K562 (cell line): ENCODE measurements around the gene IL37. TPM values are rescaled to one million over a fixed set of nuclear protein-coding genes. Genes with fewer than 3 reads are reported as not detected.

Experiments
- ATAC-seq: fragments of 200-7000 bp; cut with Tn5 transposase; 3 replicates; pipeline ENCODE4 v1.9.1; 2020; ENCODE audit warnings: moderate library complexity
- BruUV-seq: library from RNA; stranded (reverse); fragments of 400-500 nt; replicated peaks from 2 replicates; lab custom pipeline; 2021; lab: Mats Ljungman, UMichigan
- CTCF ChIA-PET: fragments of 300-600 bp; formaldehyde crosslinking; extraction: SDS; loops from one replicate; lab custom pipeline; 2021; ENCODE audit warnings: low intra/inter-chr PET ratio; lab: Yijun Ruan, JAX
- POLR2A ChIA-PET: fragments of 300-600, 350-650 bp; sonication (Branson Sonifier 250); formaldehyde crosslinking; extraction: SDS; loops from one replicate; lab custom pipeline; 2021; ENCODE audit warnings: antibody characterized with exemption, inconsistent platforms; lab: Yijun Ruan, JAX
- DNase-seq, 4 experiments: peaks; one replicate each; pipeline versions ENCODE4 v3.0.0 to v3.0.0-alpha.2; 2011 to 2018; ENCODE audit warnings: low spot score in 3 of 4, mixed read lengths in 3 of 4; ENCODE audit errors: extremely low read depth in 1 of 4
- FAIRE-seq: peaks from 2 replicates; lab custom pipeline; 2011; peaks lifted over from hg19 to GRCh38; lab: Jason Lieb, UNC
- H2AFZ ChIP-seq: 2 replicates; pipeline ENCODE4 v1.6.0; 2011; ENCODE audit warnings: low read depth, low read length, control low read depth, inconsistent platforms
- H3K27ac ChIP-seq: fragments of 200-600 bp; 3 replicates; pipeline ENCODE4 v1.8.0; 2011; ENCODE audit warnings: low read depth, mild to moderate bottlenecking, control low read depth, inconsistent platforms, low read length, moderate library complexity, mixed read lengths; ENCODE audit errors: extremely low read depth
- H3K27me3 ChIP-seq, 2 experiments: fragments of 300-600 bp in 1 of 2; 2 replicates in 1 of 2; 3 replicates in 1 of 2; pipeline versions ENCODE4 v1.6.0 to v1.8.0; 2011; ENCODE audit warnings: inconsistent platforms in 2 of 2, low read length in 2 of 2, mild to moderate bottlenecking in 1 of 2, mixed read lengths in 1 of 2, moderate library complexity in 1 of 2; ENCODE audit not compliant: control insufficient read depth in 2 of 2, insufficient read depth in 2 of 2
- H3K36me3 ChIP-seq: fragments of 300-600 bp; 3 replicates; pipeline ENCODE4 v1.8.0; 2011; ENCODE audit warnings: mild to moderate bottlenecking, low read length, inconsistent platforms; ENCODE audit not compliant: control insufficient read depth, insufficient read depth
- H3K4me1 ChIP-seq, 2 experiments: fragments of 200-600 bp in 1 of 2; replicated peaks in 1 of 2; 2 replicates in 1 of 2; 3 replicates in 1 of 2; pipeline versions ENCODE4 v1.5.1 to v1.8.0; 2011; ENCODE audit warnings: inconsistent platforms in 2 of 2, low read length in 2 of 2, mild to moderate bottlenecking in 1 of 2, mixed read lengths in 1 of 2, moderate library complexity in 1 of 2; ENCODE audit not compliant: control insufficient read depth in 2 of 2, insufficient read depth in 2 of 2
- H3K4me2 ChIP-seq: 2 replicates; pipeline ENCODE4 v1.6.1; 2011; ENCODE audit warnings: low read length, control low read depth, inconsistent platforms, mixed read lengths; ENCODE audit not compliant: insufficient read depth
- H3K4me3 ChIP-seq: fragments of 200-600 bp; sonication (generic), shearing (Covaris generic); 2 replicates; pipeline ENCODE4 v1.5.1; 2016; ENCODE audit warnings: control low read depth, inconsistent platforms
- H3K79me2 ChIP-seq: fragments of 200-600 bp; 3 replicates; pipeline ENCODE4 v1.8.0; 2011; ENCODE audit warnings: low read length, inconsistent platforms; ENCODE audit not compliant: control insufficient read depth, insufficient read depth
- H3K9ac ChIP-seq, 2 experiments: 2 replicates each; pipeline versions ENCODE4 v1.6.0 to v1.6.1; 2011; ENCODE audit warnings: low read depth in 2 of 2, low read length in 2 of 2, control low read depth in 1 of 2, inconsistent platforms in 1 of 2, mild to moderate bottlenecking in 1 of 2, mixed read lengths in 1 of 2; ENCODE audit not compliant: insufficient read depth in 1 of 2
- H3K9me1 ChIP-seq: one replicate; pipeline ENCODE4 v1.6.0; 2011; ENCODE audit warnings: inconsistent platforms, mild to moderate bottlenecking, low read length, moderate library complexity; ENCODE audit not compliant: control insufficient read depth, insufficient read depth
- H3K9me3 ChIP-seq: replicated peaks from 2 replicates; pipeline ENCODE4 v1.5.1; 2011; ENCODE audit warnings: low read depth, low read length, inconsistent platforms; ENCODE audit not compliant: control insufficient read depth, insufficient read depth
- H4K20me1 ChIP-seq: replicated peaks from 2 replicates; pipeline ENCODE4 v1.6.1; 2011; ENCODE audit warnings: low read length, inconsistent platforms, mixed read lengths; ENCODE audit not compliant: control insufficient read depth, insufficient read depth
- ARNT ChIP-seq, 2 experiments: fragments of 450-650 bp; IDR thresholded peaks; 2 replicates each; pipeline ENCODE4 v1.6.1; 2016; ENCODE audit warnings: mild to moderate bottlenecking in 1 of 2
- KDM1A ChIP-seq, 2 experiments: fragments of 450-650 bp; IDR thresholded peaks; 2 replicates each; pipeline ENCODE4 v1.6.1; 2016; ENCODE audit warnings: mild to moderate bottlenecking in 2 of 2
- NCOR1 ChIP-seq: fragments of 450-650 bp; IDR thresholded peaks from 2 replicates; pipeline ENCODE4 v1.6.1; 2016; ENCODE audit warnings: mild to moderate bottlenecking, moderate library complexity
- NR2C2 ChIP-seq, 2 experiments: fragments of 200-800 bp in 1 of 2; sonication (Bioruptor generic) in 1 of 2; sonication (generic) in 1 of 2; formaldehyde crosslinking in 1 of 2; IDR thresholded peaks; 2 replicates each; pipeline versions ENCODE4 v1.6.1 to v1.8.0; 2016 to 2022; ENCODE audit warnings: mild to moderate bottlenecking in 1 of 2, missing compliant biosample characterization in 1 of 2, missing genetic modification characterization in 1 of 2, missing genetic modification reagents in 1 of 2
- RBM25 ChIP-seq: fragments of 200-400 bp; formaldehyde crosslinking; IDR thresholded peaks from 2 replicates; pipeline ENCODE4 v1.6.1; 2018; ENCODE audit warnings: low read length, low read depth, moderate library complexity; ENCODE audit not compliant: severe bottlenecking
- SIN3A ChIP-seq, 2 experiments: fragments of 150-350 bp in 1 of 2; IDR thresholded peaks; 2 replicates each; pipeline ENCODE4 v1.6.1; 2011 to 2016; ENCODE audit warnings: borderline replicate concordance in 2 of 2, low read depth in 2 of 2, low read length in 2 of 2, mild to moderate bottlenecking in 2 of 2, moderate library complexity in 2 of 2; ENCODE audit not compliant: control insufficient read depth in 1 of 2
- TRIM28 ChIP-seq: fragments of 450-650 bp; IDR thresholded peaks from 2 replicates; pipeline ENCODE4 v1.6.1; 2017
- ZKSCAN3 ChIP-seq: fragments of 250-450 bp; sonication (Bioruptor Pico); IDR thresholded peaks from 2 replicates; pipeline ENCODE4 v1.4.0; 2020
- ZNF551 ChIP-seq: fragments of 250-450 bp; sonication (Bioruptor Pico); IDR thresholded peaks from 2 replicates; pipeline ENCODE4 v1.5.0; 2021; ENCODE audit warnings: mild to moderate bottlenecking, moderate library complexity
- ZNF707 ChIP-seq: fragments of 250-450 bp; sonication (Bioruptor Pico); conservative IDR thresholded peaks from 2 replicates; pipeline ENCODE4 v1.8.0; 2022; ENCODE audit warnings: inconsistent platforms, mild to moderate bottlenecking, moderate library complexity
- ZNF76 ChIP-seq: fragments of 250-450 bp; sonication (Bioruptor Pico); IDR thresholded peaks from 2 replicates; pipeline ENCODE4 v1.4.0; 2020; ENCODE audit warnings: mild to moderate bottlenecking, moderate library complexity, borderline replicate concordance
- WGBS: fragments of 100-300 bp; shearing (Covaris generic); methylation state at CpG from one replicate; pipeline ENCODE4 v1.1.6; 2016; ENCODE audit warnings: low coverage, mixed read lengths; ENCODE audit not compliant: insufficient coverage; ENCODE audit errors: missing lambda C conversion rate; 5-methylcytosine and 5-hydroxymethylcytosine counted together
- in situ Hi-C: fragments of 300-500 bp; cut with MboI; formaldehyde crosslinking; loops from 4 replicates; pipeline ENCODE4 v1.15.0; 2018; ENCODE audit warnings: inconsistent platforms, mixed read lengths
- intact Hi-C: fragments of 100-400 bp; cut with micrococcal nuclease; formaldehyde crosslinking; loops from 2 replicates; pipeline ENCODE4 v1.14.2; 2022
- polyA plus RNA-seq, 8 experiments: library from polyadenylated mRNA; depleted of rRNA in 4 of 8; stranded (reverse) in 5 of 8; unstranded in 3 of 8; fragments of >200 nt; fragmentation: Nextera tagmentation in 2 of 8; fragmentation: Illumina TruSeq in 1 of 8; extraction: Ambion mirVana in 2 of 8; extraction: Trizol in 1 of 8; gene quantifications; 2 replicates each; pipeline versions ENCODE4 v1.2.1 to v1.2.3, GENCODE V29; 2011 to 2014; ENCODE audit warnings: inconsistent platforms in 1 of 8, missing spikeins in 1 of 8
- total RNA-seq, 7 experiments: library from RNA; depleted of rRNA in 6 of 7; stranded (reverse); fragments of >200 nt in 6 of 7; fragmentation: Illumina TruSeq in 2 of 7; extraction: Trizol in 2 of 7; gene quantifications; 2 replicates each; pipeline versions ENCODE4 v1.2.1 to v1.2.3, GENCODE V29; 2011 to 2021; ENCODE audit warnings: low replicate concordance in 1 of 7
- TF ChIP-seq, protein P1 (sequence below): sonication (generic); formaldehyde crosslinking; IDR thresholded peaks from 2 replicates; pipeline ENCODE4 v1.8.1; 2023; ENCODE audit warnings: mild to moderate bottlenecking, missing genetic modification reagents
- TF ChIP-seq, protein P2 (sequence below): fragments of 450-650 bp; IDR thresholded peaks from 2 replicates; pipeline ENCODE4 v1.6.1; 2017; ENCODE audit warnings: antibody characterized with exemption

Gene IL37
- total and polyA plus RNA-seq, 9 of the 15 experiments (the other 6 are each of a cell fraction or from before 2014, with no cell fraction given), result not detected

GRCh38 chr2:112944971-112945370 is 34.0 kb downstream of the IL37 start:
- no TSS peak for BruUV-seq
- Histone ChIP-seq H2AFZ (no peak overlapping the region), H3K9me3 (no peaks in the 10 kb centered on the region), H3K9me1 (no peaks in the 10 kb centered on the region), H3K27me3 (peaks cover 2 to 12% of the 10 kb centered on the region in 2 experiments; a peak in 3 of 5 replicates), H3K9ac (no peak overlapping the region), H4K20me1 (no peaks in the 10 kb centered on the region), H3K27ac (no peak overlapping the region), H3K4me3 (no peak overlapping the region), H3K4me1 (no peaks in the 10 kb centered on the region), H3K4me2 (no peak overlapping the region), H3K36me3 (no peaks in the 10 kb centered on the region), H3K79me2 (no peaks in the 10 kb centered on the region)
- intact Hi-C loops, result loop anchor here (5.0 kb wide), 4 partner anchors 58 to 343 kb away; no protein-coding TSS in a partner anchor
- DNase-seq (no peak), FAIRE-seq (no peak), ATAC-seq (no peak)
- CTCF ChIA-PET, result no interaction called here
- in situ Hi-C loops, result no loop called here
- peak in 1 of 2 experiments; percentile 30; a peak in 1 of 4 replicates for TF ChIP-seq KDM1A (IDR thresholded peaks at IDR 0.05)
- TF ChIP-seq ZNF551 (CRISPR knock-in tag), result no peak
- TF ChIP-seq RBM25, result peak; percentile 80
- 0 out of 2 replicates have a peak, but pooled peaks have one; percentile 35 for TF ChIP-seq TRIM28
- WGBS, result 0% methylated on average over 1 of the region's 1 CpG
- POLR2A ChIA-PET, result interaction anchor here (0.7 kb wide), 1 partner anchor 110 kb away, joined by 3 read pairs; no protein-coding TSS in a partner anchor

DNA sequence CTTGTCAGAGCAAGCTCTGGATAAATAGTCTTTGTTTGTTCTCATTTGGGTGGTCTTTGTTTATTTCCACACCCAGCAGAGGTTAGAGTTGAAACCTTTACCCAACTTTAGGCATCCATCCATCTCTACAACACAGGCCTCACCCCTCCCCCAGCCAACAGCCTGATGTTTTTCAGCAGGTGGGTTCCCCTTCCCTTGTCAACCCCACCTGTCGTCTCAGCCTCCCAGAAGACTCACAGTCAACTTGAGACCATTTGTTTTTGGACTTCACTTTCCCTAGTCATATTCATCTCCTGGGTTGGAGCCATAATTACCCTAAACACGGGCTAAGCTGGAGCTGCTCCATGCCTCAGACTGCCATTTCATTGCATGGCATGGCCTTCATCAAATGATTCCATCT is 35.1 kb downstream of the IL37 start:
- Histone ChIP-seq H4K20me1 (no peaks in the 10 kb centered on the region), H3K79me2 (no peaks in the 10 kb centered on the region), H3K4me1 (no peaks in the 10 kb centered on the region), H3K4me3 (no peak overlapping the region), H3K36me3 (no peaks in the 10 kb centered on the region), H3K27ac (no peak overlapping the region), H3K9me3 (no peaks in the 10 kb centered on the region), H2AFZ (no peak overlapping the region), H3K9ac (no peak overlapping the region), H3K9me1 (no peaks in the 10 kb centered on the region), H3K4me2 (no peak overlapping the region), H3K27me3 (peaks cover 2 to 12% of the 10 kb centered on the region in 2 experiments; a peak in 3 of 5 replicates)
- ChIA-PET CTCF (no interaction called here), POLR2A (interaction anchor here (2.1 kb wide), 1 partner anchor 10 kb away, joined by 6 read pairs; no protein-coding TSS in a partner anchor)
- DNase-seq (no peak), ATAC-seq (no peak), FAIRE-seq (no peak)
- intact Hi-C loops, result no loop called here
- WGBS, result 0% methylated on average over 2 of the region's 2 CpGs
- in situ Hi-C loops, result no loop called here
- no TSS peak for BruUV-seq
- TF ChIP-seq, protein P1, sequence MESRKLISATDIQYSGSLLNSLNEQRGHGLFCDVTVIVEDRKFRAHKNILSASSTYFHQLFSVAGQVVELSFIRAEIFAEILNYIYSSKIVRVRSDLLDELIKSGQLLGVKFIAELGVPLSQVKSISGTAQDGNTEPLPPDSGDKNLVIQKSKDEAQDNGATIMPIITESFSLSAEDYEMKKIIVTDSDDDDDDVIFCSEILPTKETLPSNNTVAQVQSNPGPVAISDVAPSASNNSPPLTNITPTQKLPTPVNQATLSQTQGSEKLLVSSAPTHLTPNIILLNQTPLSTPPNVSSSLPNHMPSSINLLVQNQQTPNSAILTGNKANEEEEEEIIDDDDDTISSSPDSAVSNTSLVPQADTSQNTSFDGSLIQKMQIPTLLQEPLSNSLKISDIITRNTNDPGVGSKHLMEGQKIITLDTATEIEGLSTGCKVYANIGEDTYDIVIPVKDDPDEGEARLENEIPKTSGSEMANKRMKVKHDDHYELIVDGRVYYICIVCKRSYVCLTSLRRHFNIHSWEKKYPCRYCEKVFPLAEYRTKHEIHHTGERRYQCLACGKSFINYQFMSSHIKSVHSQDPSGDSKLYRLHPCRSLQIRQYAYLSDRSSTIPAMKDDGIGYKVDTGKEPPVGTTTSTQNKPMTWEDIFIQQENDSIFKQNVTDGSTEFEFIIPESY (CRISPR knock-in tag), result no peak
- TF ChIP-seq ARNT (IDR thresholded peaks at IDR 0.05) (no peak), NCOR1 (no peak), ZNF76 (CRISPR knock-in tag) (no peak), ZKSCAN3 (no peak), SIN3A (IDR thresholded peaks at IDR 0.05; ENCODE audit: borderline replicate concordance in 2 of 2, control insufficient read depth in 1 of 2, low read depth in 2 of 2, low read length in 2 of 2) (no peak), NR2C2 (CRISPR knock-in tag; IDR thresholded peaks at IDR 0.05) (no peak), NR2C2 (tag; IDR thresholded peaks at IDR 0.05) (no peak), ZNF707 (CRISPR knock-in tag) (no peak)
- TF ChIP-seq, protein P2, sequence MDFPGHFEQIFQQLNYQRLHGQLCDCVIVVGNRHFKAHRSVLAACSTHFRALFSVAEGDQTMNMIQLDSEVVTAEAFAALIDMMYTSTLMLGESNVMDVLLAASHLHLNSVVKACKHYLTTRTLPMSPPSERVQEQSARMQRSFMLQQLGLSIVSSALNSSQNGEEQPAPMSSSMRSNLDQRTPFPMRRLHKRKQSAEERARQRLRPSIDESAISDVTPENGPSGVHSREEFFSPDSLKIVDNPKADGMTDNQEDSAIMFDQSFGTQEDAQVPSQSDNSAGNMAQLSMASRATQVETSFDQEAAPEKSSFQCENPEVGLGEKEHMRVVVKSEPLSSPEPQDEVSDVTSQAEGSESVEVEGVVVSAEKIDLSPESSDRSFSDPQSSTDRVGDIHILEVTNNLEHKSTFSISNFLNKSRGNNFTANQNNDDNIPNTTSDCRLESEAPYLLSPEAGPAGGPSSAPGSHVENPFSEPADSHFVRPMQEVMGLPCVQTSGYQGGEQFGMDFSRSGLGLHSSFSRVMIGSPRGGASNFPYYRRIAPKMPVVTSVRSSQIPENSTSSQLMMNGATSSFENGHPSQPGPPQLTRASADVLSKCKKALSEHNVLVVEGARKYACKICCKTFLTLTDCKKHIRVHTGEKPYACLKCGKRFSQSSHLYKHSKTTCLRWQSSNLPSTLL, result no peak
